HUES6 (cell line): Measurements from ENCODE around the gene RIN3.

Experiments
- H3K27ac ChIP-seq: 2 replicates; pipeline ENCODE4 v1.7.0; 2013; ENCODE audit warnings: low read depth, mild to moderate bottlenecking, low read length, inconsistent platforms
- H3K27me3 ChIP-seq: 2 replicates; pipeline ENCODE4 v1.6.1; 2013; ENCODE audit warnings: low read length; ENCODE audit not compliant: control insufficient read depth, insufficient read depth
- H3K36me3 ChIP-seq: 2 replicates; pipeline ENCODE4 v1.6.1; 2013; ENCODE audit warnings: low read length; ENCODE audit not compliant: control insufficient read depth, insufficient read depth
- H3K4me1 ChIP-seq: 2 replicates; pipeline ENCODE4 v1.6.1; 2013; ENCODE audit warnings: low read length; ENCODE audit not compliant: control insufficient read depth, insufficient read depth
- H3K4me3 ChIP-seq: 2 replicates; pipeline ENCODE4 v1.5.1; 2013; ENCODE audit warnings: low read depth, low read length
- H3K9ac ChIP-seq: one replicate; pipeline ENCODE4 v1.6.1; 2013; ENCODE audit warnings: mild to moderate bottlenecking, low read length
- H3K9me3 ChIP-seq: 2 replicates; pipeline ENCODE4 v1.6.1; 2013; ENCODE audit warnings: low read depth, low read length; ENCODE audit not compliant: control insufficient read depth, insufficient read depth

RIN3 gene

DNA sequence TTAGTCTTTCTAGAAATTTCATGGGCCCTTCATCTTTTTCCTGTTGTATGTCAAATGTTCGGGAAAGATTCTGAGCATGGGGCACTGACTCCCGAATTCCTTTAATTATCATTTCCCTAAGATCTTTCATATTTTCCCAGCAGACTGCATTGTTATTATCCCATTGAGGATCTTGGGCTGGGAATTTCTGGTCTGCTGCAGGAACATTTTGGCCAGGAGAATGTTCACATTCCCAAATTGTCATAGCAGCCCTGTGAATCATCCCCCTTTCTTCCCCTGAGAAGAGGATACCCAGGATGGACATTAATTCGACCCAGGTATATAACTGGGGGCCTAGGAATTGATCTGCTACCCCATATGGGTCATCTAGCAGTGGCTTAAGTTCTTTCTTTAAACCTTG, 112.5 kb downstream of the RIN3 start:
- Histone ChIP-seq H3K36me3 (no peaks in the 10 kb centered on the region), H3K27ac (no peak overlapping the region), H3K27me3 (no peaks in the 10 kb centered on the region), H3K9ac (no peak overlapping the region), H3K4me1 (peaks cover 3% of the 10 kb centered on the region; the same call in 1 of the 2 replicates), H3K9me3 (peaks cover 41% of the 10 kb centered on the region), H3K4me3 (no peak overlapping the region)

DNA sequence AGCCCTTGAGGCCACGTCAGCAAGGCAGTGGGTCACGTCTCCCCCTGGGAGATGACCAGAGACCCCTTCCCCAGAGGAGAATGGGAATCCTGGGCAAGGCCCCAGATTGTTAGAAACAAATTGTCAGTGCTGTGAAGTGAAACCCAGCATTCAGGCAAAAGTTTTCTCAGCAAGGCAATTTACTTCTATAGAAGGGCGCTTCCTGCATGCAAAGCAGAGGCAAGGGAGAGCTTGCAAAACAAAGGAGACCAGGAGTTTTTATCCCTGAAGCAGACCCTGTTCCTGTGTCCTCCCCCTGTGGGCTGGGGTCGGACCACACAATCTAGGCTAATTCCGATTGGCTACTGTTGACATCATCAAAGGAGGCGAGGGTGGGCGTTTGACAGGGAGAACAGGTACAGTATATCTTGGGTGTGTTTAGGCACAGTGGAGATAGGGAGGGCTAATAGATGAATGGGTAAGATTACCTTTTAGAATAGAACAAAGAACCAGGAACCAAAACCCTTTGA, 114.2 kb downstream of the RIN3 start:
- Histone ChIP-seq H3K36me3 (no peaks in the 10 kb centered on the region), H3K27me3 (no peaks in the 10 kb centered on the region), H3K27ac (no peak overlapping the region), H3K9me3 (peaks cover 29% of the 10 kb centered on the region), H3K4me1 (peaks cover 3% of the 10 kb centered on the region; the same call in 1 of the 2 replicates), H3K9ac (no peak overlapping the region), H3K4me3 (no peak overlapping the region)

DNA sequence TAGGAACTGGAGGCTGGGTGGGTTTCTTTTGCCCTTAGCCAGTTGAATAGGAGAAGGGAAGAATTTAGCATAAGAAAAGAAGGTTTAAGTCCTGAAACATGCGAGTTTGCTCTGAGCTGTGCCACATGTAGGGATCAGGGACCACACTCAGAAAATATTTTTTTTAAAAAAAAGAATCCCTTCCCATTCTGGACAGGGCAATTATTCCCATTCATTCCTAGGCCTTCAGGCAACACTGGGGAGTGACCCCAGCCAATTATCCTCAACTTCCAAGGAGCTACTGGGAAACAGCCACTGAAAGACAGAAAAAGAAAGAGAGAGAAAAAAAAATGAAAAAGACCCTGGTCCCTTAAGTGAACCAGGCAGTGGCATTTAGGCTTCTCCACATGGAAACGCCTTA, 115.1 kb downstream of the RIN3 start:
- Histone ChIP-seq H3K9ac (no peak overlapping the region), H3K4me3 (no peak overlapping the region), H3K27me3 (no peaks in the 10 kb centered on the region), H3K4me1 (peaks cover 3% of the 10 kb centered on the region; the same call in 1 of the 2 replicates), H3K9me3 (peaks cover 25% of the 10 kb centered on the region), H3K27ac (no peak overlapping the region), H3K36me3 (no peaks in the 10 kb centered on the region)

DNA sequence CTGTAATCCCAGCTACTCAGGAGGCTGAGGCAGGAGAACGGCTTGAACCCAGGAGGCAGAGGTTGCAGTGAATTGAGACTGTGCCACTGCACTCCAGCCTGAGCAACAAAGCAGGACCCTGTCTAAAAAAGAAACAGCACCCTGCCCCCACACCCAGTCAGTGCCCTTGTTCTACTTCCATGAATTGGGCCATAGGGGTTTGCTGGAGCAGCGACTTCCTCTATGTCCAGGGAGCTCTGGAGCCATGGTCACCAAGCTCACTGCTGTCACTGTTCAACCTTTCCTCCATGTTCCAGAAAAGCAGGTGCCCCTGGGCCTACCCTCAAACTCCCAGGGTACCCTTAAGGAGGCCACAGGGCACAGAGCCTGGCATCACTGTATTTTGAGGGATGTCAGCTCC, 116.8 kb downstream of the RIN3 start:
- Histone ChIP-seq H3K36me3 (no peaks in the 10 kb centered on the region), H3K4me3 (no peak overlapping the region), H3K27ac (no peak overlapping the region), H3K9me3 (peaks cover 25% of the 10 kb centered on the region), H3K27me3 (no peaks in the 10 kb centered on the region), H3K9ac (no peak overlapping the region), H3K4me1 (peaks cover 3% of the 10 kb centered on the region; the same call in 1 of the 2 replicates)

DNA sequence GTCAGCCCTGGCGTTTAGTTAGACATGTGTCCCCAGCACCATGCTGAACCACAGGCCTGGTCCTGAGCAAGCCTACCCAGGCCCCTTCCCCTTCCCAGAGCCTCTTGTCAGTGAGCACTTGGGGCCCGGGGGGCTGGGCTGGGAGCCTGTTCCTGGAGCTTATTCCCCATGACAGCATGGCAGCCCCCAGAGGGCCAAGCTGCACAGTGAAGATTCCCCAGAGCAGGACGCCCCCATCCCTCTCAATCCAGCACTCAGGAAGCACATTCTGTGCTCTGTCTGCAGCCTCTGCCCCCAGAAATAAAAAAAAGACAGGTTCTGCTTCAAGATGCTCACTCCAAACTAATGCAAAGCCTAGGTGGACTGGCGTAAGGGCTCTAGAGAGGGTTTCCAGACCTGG, 117.5 kb downstream of the RIN3 start:
- H3K4me1 ChIP-seq = peaks cover 3% of the 10 kb centered on the region; the same call in 1 of the 2 replicates
- no peaks in the 10 kb centered on the region for H3K27me3 ChIP-seq
- no peaks in the 10 kb centered on the region for H3K36me3 ChIP-seq
- H3K4me3 ChIP-seq = no peak overlapping the region
- no peak overlapping the region for H3K27ac ChIP-seq
- no peak overlapping the region for H3K9ac ChIP-seq
- peaks cover 25% of the 10 kb centered on the region for H3K9me3 ChIP-seq

DNA sequence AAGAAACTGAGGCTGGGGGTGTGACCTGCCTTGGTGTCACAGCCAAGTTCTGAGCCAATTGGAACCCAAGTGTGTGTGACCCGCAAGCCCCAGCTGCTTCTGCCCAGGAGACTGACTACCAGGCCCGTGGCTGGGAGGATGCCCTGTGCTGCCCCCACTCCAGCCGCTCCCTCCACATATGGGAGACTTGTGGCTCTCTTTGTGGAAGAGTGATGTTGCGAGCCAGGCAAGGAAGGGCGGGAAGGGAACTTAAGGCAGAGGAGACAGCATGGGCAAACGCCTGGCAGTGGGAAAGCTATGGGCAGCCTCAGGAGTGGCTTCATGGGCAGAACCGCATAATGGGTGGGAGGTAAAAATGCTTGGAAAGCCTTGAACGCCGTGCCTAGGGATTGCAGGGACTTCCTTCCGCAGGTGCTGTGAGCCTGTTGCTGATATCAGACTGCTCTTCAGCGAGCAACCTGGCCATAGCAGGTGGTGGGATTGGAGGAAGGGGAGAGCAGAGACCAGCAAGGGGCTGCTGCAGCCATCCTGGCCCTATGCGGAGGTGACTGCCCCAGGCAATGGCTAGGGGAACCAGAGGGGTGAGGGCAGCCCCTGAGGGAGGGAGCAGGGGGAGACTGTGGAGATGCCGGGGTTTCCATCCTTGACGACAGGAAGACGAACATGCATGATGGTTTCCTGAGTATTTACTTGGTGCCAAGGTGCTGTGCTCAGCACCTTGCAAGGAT, 119.1 kb downstream of the RIN3 start:
- Histone ChIP-seq H3K9ac (no peak overlapping the region), H3K36me3 (no peaks in the 10 kb centered on the region), H3K4me3 (no peak overlapping the region), H3K4me1 (peaks cover 9% of the 10 kb centered on the region), H3K27me3 (no peaks in the 10 kb centered on the region), H3K27ac (no peak overlapping the region), H3K9me3 (peaks cover 8% of the 10 kb centered on the region)

DNA sequence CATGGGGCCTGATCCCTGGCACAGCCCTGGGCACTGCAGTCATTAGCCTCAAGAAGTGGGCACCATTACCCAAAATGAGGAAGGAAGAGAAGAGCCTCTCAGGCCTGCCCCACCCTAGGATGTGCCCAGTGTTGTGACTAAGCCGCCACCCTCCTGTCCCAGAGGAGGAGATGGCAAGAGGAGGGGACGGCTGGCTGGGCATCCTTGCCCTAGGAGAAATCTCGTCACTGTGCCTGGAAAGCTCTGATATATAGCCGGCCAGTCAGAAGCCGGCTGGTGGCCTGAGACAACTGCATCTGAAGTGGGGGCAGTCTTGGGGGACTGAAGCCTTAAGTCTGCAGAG, 119.7 kb downstream of the RIN3 start:
- Histone ChIP-seq H3K9ac (no peak overlapping the region), H3K36me3 (no peaks in the 10 kb centered on the region), H3K9me3 (peaks cover 3% of the 10 kb centered on the region), H3K4me1 (peaks cover 9% of the 10 kb centered on the region), H3K27ac (no peak overlapping the region), H3K27me3 (no peaks in the 10 kb centered on the region), H3K4me3 (no peak overlapping the region)

DNA sequence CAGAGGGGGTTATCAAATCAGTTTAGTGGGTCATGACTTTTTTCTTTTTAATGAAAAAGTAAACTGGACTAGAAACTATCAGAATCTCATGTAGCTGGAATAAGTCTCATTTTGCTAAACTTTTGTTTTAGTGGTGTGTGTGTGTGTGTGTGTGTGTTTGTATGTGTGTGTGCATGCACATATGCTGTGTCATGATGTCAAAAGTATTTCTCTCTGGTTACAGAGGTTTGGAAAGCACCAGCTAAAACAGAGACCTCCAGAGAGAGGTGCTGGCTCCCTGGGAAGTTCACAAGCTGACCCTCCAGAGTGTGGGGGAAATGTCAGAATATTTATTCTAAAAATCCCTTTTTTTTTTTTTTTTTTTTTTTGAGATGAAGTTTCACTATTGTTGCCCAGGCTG, 120.1 kb downstream of the RIN3 start:
- no peak overlapping the region for H3K27ac ChIP-seq
- no peak overlapping the region for H3K4me3 ChIP-seq
- no peaks in the 10 kb centered on the region for H3K36me3 ChIP-seq
- H3K27me3 ChIP-seq = no peaks in the 10 kb centered on the region
- no peaks in the 10 kb centered on the region; the same call in 1 of the 2 replicates for H3K9me3 ChIP-seq
- no peak overlapping the region for H3K9ac ChIP-seq
- H3K4me1 ChIP-seq = peaks cover 9% of the 10 kb centered on the region

DNA sequence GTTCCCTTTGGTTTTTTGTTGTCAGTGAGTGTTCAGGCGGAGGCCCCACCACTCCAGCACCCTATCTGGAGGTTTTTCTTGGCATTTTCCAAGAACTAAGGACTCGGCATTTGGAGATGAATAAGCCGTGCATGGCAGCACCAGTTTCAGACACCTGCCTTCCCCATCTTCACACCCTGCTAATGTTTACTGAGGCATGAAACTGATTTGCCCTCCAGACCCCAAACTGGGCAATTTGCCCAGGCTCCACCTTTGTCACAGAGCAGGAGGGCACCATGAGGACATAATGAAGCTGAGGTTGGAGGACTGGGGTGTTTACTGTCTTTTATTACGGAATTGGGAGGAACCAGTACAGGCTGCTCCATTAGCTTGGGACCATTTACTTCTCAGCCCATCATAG, 121.5 kb downstream of the RIN3 start:
- Histone ChIP-seq H3K4me3 (no peak overlapping the region), H3K4me1 (peaks cover 7% of the 10 kb centered on the region), H3K9ac (no peak overlapping the region), H3K36me3 (no peaks in the 10 kb centered on the region), H3K9me3 (no peaks in the 10 kb centered on the region), H3K27ac (no peak overlapping the region), H3K27me3 (no peaks in the 10 kb centered on the region)

DNA sequence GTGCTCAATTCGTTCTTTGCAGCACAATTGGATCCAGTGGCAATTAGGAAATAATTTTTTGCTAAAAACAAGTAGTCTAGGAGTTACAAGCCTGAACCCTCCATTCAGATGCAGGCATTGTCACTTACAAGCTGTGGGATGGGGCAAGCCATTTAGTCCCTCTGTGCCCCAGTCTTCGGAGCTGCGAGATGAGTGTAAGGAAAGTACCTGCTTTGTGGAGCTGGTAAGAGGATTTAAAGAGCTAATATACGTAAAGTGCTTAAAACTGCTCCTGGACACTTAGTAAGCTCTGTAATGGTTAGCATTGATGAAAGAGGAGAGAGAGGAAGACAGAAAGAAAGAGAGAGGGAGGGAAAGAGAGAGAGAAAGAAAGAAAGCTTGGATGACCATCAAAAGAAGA, 122.3 kb downstream of the RIN3 start:
- H3K36me3 ChIP-seq = no peaks in the 10 kb centered on the region
- peaks cover 7% of the 10 kb centered on the region for H3K4me1 ChIP-seq
- no peaks in the 10 kb centered on the region for H3K9me3 ChIP-seq
- no peak overlapping the region for H3K9ac ChIP-seq
- H3K27me3 ChIP-seq = no peaks in the 10 kb centered on the region
- H3K27ac ChIP-seq = no peak overlapping the region
- no peak overlapping the region for H3K4me3 ChIP-seq

DNA sequence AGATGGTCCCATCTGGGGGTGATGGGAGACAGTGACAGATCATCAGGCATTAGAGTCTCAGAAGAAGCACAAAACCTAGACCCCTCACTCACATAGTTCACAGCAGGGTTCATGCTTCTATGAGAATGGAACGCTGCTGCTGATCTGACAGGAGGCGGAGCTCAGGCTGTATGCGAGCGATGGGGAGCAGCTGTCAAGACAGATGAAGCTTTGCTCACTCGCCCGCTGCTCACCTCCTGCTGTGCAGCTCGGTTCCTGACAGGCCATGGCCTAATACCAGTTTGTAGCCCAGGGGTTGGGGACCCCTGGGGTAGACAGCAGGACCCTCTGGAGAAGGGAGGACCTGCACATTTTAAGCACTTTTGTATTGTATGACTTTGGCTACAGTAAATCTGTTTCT, 123.6 kb downstream of the RIN3 start:
- Histone ChIP-seq H3K4me3 (no peak overlapping the region), H3K9me3 (no peaks in the 10 kb centered on the region), H3K27ac (no peak overlapping the region), H3K27me3 (no peaks in the 10 kb centered on the region), H3K4me1 (peaks cover 7% of the 10 kb centered on the region), H3K36me3 (no peaks in the 10 kb centered on the region), H3K9ac (no peak overlapping the region)
